ENCODE results near the gene OTOS.

The OTOS gene

DNA sequence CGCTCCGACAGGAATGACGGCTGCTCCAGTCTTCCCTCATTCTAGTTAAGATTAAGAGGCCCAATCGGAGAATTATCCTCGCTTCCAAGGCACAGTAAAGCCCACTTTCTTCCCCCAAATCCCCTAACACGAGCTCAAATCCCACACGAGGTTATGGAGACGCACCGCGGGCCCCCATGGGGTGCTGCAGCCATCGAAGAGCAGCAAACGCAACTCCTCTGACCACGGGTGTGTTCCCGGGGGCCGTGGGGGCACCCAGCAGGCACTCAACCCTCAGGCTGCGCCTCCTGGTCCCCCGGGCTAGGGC is 4.8 kb downstream of the OTOS start:
- FAIRE-seq: no peak

- no peak for FAIRE-seq
Observed at GRCh38 chr2:240134956-240135520, 5.4 kb downstream of the OTOS start.

DNA sequence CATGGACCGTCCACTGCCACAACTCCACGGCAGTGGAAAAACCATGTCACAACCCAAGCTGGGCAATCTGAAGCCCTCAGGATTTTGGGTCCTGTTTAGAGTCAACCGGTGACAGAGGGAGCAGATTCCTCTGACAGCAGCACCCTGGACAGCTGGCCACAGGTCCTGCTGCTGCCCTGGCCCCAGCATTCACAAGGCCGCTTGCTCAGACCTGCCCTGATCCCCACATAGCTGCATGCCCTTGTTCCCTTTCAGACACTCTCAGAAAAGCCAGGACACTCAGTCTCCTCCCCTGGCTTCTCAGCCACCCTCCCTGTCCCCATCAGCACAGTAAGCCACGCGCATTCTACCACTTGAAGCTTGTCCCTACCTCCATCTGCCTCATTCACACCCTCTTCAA is 6.0 kb downstream of the OTOS start:
- FAIRE-seq: no peak

DNA sequence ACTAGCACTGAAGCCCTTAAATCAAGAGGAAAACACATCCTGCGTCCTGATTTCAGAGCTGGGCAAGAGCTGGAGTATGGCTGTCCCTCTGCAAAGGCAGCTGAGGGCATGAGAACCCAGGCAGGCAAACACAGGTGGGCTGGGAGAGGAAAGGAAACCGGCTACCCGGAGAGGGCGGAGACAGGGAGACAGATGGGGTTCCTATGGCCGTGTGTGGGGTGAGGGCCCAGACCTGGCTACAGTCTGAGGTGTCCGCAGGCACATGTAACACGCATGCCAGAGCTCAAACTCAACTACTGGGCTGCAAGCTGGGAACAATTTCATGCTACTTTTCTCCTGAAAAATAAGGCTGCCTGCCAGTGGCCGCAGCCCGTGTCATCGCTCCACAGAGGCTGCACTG is 7.1 kb downstream of the OTOS start:
- no peak for FAIRE-seq

DNA sequence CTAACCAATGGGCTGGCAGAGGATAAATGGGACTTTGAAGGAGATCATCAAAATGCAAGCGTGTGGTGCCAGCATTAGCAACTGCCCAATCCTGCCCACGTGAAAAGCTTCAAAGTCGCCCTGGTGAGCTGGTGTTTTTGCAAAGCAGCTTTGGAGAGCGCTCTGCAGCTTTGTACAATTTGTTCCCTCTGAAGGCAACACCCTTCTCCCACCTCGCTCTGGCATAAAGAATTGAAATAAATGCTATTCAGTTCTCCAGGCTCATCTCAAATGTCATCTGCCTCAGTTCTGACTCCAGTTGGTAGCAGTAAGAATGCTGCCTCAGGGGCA is 7.8 kb downstream of the OTOS start:
- FAIRE-seq: no peak

- no peak for FAIRE-seq
Observed at GRCh38 chr2:240131941-240132650, 8.4 kb downstream of the OTOS start.

DNA sequence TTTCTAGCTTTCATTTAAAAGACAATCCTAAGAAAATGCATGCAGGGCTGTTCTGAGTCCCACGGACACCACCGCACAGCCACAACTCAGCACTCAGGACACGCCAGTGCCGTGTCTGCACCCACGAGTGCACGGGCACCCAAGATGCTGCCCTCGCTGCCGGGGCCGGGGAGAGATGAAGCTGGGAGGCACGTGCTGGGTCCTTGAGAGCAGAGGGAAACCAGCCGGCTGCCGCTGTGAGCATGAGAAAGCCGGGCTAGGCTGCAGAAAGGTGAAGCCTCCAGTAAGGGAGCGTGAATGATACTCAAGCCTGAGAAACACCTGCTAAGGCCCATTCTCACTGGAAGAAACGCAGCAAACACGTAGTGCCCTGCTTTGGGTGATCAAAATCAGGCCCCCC is 9.2 kb downstream of the OTOS start:
- FAIRE-seq: no peak

- no peak for FAIRE-seq
Observed at GRCh38 chr2:240130393-240131195, 9.9 kb downstream of the OTOS start.

GRCh38 chr2:240129731-240130392 is 10.6 kb downstream of the OTOS start:
- no peak for FAIRE-seq

- FAIRE-seq: no peak
Observed at GRCh38 chr2:240129311-240129710, 11.1 kb downstream of the OTOS start.

DNA sequence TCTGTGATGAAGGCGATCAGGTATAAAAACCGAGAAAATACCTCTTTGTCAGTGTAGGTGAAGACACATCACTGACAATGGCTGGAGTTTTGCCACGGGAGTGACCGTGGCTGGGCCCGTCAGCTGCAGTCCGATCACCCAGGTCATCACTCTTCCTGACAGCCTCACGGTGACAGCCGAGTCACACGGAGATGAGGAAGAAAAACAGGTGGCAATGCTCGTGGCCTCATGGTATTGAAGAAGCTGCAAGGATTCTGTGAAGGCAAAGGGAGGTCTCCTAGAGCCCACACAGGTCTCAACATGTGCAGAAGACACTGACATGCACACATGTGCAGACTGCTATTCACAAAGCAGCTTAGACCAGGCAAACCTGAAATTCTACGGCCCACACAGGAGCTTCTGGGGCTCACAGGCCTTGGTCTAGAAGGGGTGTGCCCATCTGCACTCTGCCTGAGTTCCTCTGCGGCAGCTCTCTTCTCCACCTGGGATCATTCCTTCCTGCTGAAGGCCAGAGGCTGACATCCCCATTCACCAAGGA is 11.8 kb downstream of the OTOS start:
- no peak for FAIRE-seq

- FAIRE-seq: no peak
Observed at GRCh38 chr2:240127911-240128607, 12.4 kb downstream of the OTOS start.

DNA sequence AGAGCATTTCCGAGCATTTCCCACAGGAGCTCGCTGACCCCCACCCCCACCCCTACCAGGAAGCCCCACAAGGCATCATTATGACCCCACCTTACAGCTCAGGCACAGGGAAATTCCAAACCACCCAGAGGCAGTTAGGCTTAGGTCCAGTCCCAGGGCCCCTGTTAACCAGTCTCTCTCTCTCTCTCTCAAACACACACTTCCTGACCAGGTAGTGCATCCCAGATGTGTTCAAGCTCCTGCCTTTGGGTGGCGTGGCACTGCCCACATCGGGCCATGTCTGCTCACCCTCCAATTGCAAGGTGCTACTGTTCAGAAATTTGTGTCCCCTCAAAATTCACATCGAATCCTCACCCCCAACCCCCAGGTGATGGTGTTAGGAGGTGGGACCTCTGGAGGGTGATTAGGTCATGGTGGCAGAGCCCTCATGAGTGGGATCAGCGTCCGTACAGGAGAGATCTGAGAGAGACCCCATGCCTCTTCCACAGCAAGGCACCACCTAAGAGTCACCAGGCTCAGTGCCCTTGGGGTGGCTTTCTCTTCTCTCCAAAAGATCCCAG is 13.2 kb downstream of the OTOS start:
- no peak for FAIRE-seq

GRCh38 chr2:240126731-240127130 is 13.7 kb downstream of the OTOS start:
- no peak for FAIRE-seq

DNA sequence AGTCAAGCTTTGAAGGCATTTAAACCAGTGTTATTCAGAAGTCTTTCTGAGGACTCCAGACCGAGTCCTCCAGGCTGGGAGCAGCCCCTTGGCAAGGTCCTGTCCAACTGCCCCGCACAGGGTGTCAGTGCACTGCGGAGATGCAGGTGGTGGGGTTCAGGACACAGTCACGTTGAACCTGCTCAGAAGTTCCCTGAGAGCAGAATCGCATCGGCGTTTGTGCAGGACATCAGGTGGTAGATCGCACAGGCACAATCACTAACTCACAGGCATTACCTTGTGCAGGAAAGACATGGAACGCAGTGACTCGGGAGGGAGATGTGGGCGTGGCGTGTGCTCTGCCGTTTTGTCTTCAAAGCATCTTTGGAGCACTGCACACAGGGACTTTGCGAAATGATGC is 14.7 kb downstream of the OTOS start:
- FAIRE-seq: no peak

DNA sequence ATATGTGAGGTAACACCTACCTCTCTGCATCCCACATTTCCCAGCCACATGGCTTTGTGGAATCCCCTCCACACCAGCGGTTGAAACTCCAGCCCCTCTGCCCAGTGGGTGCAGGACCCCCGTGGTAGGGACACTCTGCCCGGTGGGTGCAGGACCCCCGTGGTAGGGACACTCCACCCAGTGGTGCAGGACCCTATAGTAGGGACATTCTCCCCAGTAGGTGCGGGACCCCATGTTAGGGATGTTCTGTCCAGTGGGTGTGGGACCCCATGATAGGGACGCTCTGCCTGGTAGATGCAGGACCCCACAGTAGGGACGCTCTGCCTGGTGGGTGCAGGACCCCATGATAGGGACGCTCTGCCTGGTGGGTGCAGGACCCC is 15.8 kb downstream of the OTOS start:
- no peak for FAIRE-seq

DNA sequence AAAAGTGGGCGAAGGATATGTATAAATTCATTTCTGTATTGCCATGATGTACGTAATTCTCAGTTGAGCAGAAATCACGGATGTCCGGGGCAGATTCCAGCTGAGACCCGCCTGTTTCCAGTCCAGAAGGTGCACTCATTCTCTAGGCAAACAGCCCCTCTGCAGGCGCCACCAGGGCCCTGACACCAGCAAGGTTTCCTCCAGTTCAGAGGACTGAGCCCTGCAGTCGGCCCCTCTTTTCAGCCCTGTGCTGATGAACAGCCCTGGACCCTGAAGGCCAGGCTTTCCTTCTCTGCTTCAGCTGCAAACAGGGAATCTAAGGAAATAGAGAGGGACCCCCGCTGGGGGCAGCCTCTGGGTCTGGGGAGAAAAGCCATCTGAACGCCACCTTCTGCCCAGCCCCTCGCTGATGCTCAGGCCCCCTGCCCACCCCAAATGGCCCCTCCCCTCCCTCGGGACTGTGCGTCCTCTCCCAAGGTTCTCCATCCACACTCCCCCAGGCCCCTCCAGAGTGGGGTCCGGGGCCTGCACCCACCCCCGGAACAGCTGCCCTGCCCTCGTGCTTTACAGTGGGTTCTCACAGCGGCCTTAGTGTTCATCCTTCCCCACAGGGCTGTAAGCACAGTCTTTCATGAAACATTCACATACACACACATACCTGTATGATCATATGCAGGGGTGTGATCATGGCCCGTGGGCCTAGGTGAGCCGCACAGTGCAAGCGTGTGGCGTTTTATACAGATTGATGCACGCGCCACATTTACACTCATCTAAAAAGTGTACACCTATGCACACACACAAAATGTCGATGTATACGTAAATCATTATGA is 16.4 kb downstream of the OTOS start:
- FAIRE-seq: no peak

GRCh38 chr2:240121675-240122074 is 18.8 kb downstream of the OTOS start:
- FAIRE-seq: no peak

DNA sequence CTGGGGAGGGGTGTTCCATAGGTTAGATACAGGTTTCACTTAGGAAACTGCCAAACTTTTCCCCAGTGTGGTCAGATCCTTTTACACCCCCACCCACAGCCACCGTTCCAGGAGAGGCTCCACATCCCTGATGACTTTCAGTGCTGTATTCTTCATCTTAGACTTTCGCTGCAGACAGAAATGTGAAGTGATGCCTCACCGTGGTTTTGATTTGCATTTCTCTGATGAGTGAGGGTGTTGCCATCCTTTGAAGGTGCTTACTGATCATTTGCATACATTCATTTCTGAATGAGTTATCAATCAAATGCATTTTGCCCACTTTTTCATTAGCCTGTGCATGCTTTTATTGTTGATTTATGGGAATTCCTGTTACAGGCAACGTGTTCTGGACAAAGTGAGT is 19.3 kb downstream of the OTOS start:
- FAIRE-seq: no peak

- FAIRE-seq: no peak
Observed at GRCh38 chr2:240114233-240114632, 26.2 kb downstream of the OTOS start.

- FAIRE-seq: no peak
Observed at GRCh38 chr2:240112914-240113690, 27.4 kb downstream of the OTOS start.

Measured in G401.6 (cell line).